Fibroblast of skin of back (primary cell): ENCODE results near the gene SLC6A19.

Experiments
- DNase-seq: peaks from one replicate; pipeline ENCODE4 v3.0.0-alpha.2; 2013

Gene SLC6A19

GRCh38 chr5:1195916-1196315, 5.5 kb upstream of the SLC6A19 start:
- DNase-seq: no peak

GRCh38 chr5:1196562-1196961, 4.8 kb upstream of the SLC6A19 start:
- no peak for DNase-seq

- DNase-seq: no peak
Observed at GRCh38 chr5:1197876-1198666, 3.3 kb upstream of the SLC6A19 start.

- no peak for DNase-seq
Observed at GRCh38 chr5:1199340-1199648, 2.1 kb upstream of the SLC6A19 start.

- DNase-seq: no peak
Observed at GRCh38 chr5:1199649-1200494, 1.5 kb upstream of the SLC6A19 start.

GRCh38 chr5:1200495-1201326, 684 bp upstream of the SLC6A19 start:
- DNase-seq: no peak

- no peak for DNase-seq
Observed at GRCh38 chr5:1202026-1202797, 817 bp downstream of the SLC6A19 start.

- DNase-seq: no peak
Observed at GRCh38 chr5:1202798-1203185, 1.4 kb downstream of the SLC6A19 start.

GRCh38 chr5:1203311-1203967, 2.0 kb downstream of the SLC6A19 start:
- no peak for DNase-seq

- DNase-seq: no peak
Observed at GRCh38 chr5:1203968-1204692, 2.7 kb downstream of the SLC6A19 start.

- no peak for DNase-seq
Observed at GRCh38 chr5:1204693-1205242, 3.4 kb downstream of the SLC6A19 start.

- DNase-seq: no peak
Observed at GRCh38 chr5:1205255-1206180, 4.1 kb downstream of the SLC6A19 start.

- no peak for DNase-seq
Observed at GRCh38 chr5:1206521-1207412, 5.4 kb downstream of the SLC6A19 start.

GRCh38 chr5:1207555-1207954, 6.2 kb downstream of the SLC6A19 start:
- no peak for DNase-seq

- no peak for DNase-seq
Observed at GRCh38 chr5:1208221-1208742, 6.9 kb downstream of the SLC6A19 start.

GRCh38 chr5:1208743-1209488, 7.5 kb downstream of the SLC6A19 start:
- no peak for DNase-seq

GRCh38 chr5:1209489-1209852, 8.1 kb downstream of the SLC6A19 start:
- no peak for DNase-seq
